Vagina (tissue), 2 donors: ENCODE measurements around the gene TBC1D24. TPM values are rescaled to one million over a fixed set of nuclear protein-coding genes. Genes with fewer than 3 reads are reported as not detected.
"Not testable (repeated sequence)": the region's sequence is repeated elsewhere in the genome, so short reads cannot be mapped to it uniquely, and the experiment has no call there.

Source experiments
- DNase-seq, 2 donors: peaks; one replicate each; pipeline ENCODE4 v3.0.0-alpha.2; 2017; ENCODE audit errors: extremely low spot score in 2 of 2
- H3K27ac ChIP-seq: fragments of 200-600 bp; sonication (generic); one replicate; pipeline ENCODE4 v1.5.1; 2019
- H3K27me3 ChIP-seq: fragments of 200-600 bp; sonication (generic); one replicate; pipeline ENCODE4 v1.5.1; 2019
- H3K36me3 ChIP-seq, 2 donors: fragments of 200-600 bp; sonication (generic); one replicate each; pipeline ENCODE4 v1.5.1; 2017 to 2019
- H3K4me1 ChIP-seq: fragments of 200-600 bp; sonication (generic); one replicate; pipeline ENCODE4 v1.5.1; 2019
- H3K4me3 ChIP-seq, 2 donors: fragments of 200-600 bp; sonication (generic); 1 replicate in 1 of 2; 2 replicates in 1 of 2; pipeline ENCODE4 v1.5.1; 2016 to 2019
- H3K9me3 ChIP-seq: fragments of 200-600 bp; sonication (generic); one replicate; pipeline ENCODE4 v1.5.1; 2019
- POLR2A ChIP-seq, 2 donors: fragments of 450-650 bp; IDR thresholded peaks; one replicate each; pipeline ENCODE4 v1.6.1; 2017; ENCODE audit warnings: antibody characterized with exemption in 2 of 2, mild to moderate bottlenecking in 2 of 2, moderate library complexity in 2 of 2
- POLR2AphosphoS5 ChIP-seq, 2 donors: sonication (generic); formaldehyde crosslinking; IDR thresholded peaks; one replicate each; pipeline ENCODE4 v1.9.0; 2017; ENCODE audit warnings: antibody characterized with exemption in 2 of 2, mild to moderate bottlenecking in 2 of 2, low read depth in 1 of 2; ENCODE audit not compliant: insufficient read depth in 1 of 2
- intact Hi-C: fragments of 100-400 bp; cut with DNase I; formaldehyde crosslinking; loops from one replicate; pipeline ENCODE4 v1.15.1; 2023
- total RNA-seq: library from RNA; depleted of rRNA; stranded (reverse); fragments of >200 nt; gene quantifications from one replicate; pipeline ENCODE4 v1.2.3, GENCODE V29; 2016
- TF ChIP-seq, protein P1 (sequence below), 3 experiments: fragments of 450-650 bp in 2 of 3; fragments of 200-600 bp in 1 of 3; sonication (generic) in 1 of 3; IDR thresholded peaks; one replicate each; pipeline ENCODE4 v1.5.1; 2017 to 2019; ENCODE audit warnings: antibody characterized with exemption in 3 of 3, mild to moderate bottlenecking in 2 of 3, moderate library complexity in 2 of 3

Gene TBC1D24
- total RNA-seq, 1 donor from 2014 or later: 9.6 TPM

DNA sequence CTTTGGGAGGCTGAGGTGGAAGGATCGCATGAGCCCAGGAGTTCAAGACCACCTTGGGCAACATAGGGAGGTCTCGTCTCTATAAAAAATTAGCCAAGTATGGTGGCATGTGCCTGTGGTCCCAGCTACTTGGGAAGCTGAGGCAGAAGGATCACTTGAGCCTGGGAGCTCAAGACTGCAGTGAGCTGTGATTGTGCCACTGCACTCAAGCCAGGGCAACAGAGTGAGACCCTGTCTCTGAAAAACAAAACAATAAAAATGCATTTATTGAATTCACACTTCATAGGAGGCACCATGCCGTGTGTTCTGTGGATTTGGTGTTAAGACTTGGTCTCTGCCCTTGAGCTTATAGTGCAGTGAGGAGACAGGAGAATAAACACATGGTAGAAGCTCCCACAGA, 2.4 kb downstream of the TBC1D24 start:
- peaks cover 4% of the 10 kb centered on the region for H3K27me3 ChIP-seq
- no peaks in the 10 kb centered on the region for H3K36me3 ChIP-seq
- no peak for DNase-seq
- H3K9me3 ChIP-seq: no peaks in the 10 kb centered on the region
- H3K4me3 ChIP-seq: no peak overlapping the region
- intact Hi-C loops: no loop called here
- H3K27ac ChIP-seq: no peak overlapping the region
- TF ChIP-seq, protein P1, sequence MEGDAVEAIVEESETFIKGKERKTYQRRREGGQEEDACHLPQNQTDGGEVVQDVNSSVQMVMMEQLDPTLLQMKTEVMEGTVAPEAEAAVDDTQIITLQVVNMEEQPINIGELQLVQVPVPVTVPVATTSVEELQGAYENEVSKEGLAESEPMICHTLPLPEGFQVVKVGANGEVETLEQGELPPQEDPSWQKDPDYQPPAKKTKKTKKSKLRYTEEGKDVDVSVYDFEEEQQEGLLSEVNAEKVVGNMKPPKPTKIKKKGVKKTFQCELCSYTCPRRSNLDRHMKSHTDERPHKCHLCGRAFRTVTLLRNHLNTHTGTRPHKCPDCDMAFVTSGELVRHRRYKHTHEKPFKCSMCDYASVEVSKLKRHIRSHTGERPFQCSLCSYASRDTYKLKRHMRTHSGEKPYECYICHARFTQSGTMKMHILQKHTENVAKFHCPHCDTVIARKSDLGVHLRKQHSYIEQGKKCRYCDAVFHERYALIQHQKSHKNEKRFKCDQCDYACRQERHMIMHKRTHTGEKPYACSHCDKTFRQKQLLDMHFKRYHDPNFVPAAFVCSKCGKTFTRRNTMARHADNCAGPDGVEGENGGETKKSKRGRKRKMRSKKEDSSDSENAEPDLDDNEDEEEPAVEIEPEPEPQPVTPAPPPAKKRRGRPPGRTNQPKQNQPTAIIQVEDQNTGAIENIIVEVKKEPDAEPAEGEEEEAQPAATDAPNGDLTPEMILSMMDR (IDR thresholded peaks at IDR 0.05): no peak
- TF ChIP-seq POLR2A (IDR thresholded peaks at IDR 0.05) (no peak), POLR2AphosphoS5 (IDR thresholded peaks at IDR 0.05; ENCODE audit: insufficient read depth in 1 of 2, low read depth in 1 of 2) (no peak)
- H3K4me1 ChIP-seq: peaks cover 34% of the 10 kb centered on the region

DNA sequence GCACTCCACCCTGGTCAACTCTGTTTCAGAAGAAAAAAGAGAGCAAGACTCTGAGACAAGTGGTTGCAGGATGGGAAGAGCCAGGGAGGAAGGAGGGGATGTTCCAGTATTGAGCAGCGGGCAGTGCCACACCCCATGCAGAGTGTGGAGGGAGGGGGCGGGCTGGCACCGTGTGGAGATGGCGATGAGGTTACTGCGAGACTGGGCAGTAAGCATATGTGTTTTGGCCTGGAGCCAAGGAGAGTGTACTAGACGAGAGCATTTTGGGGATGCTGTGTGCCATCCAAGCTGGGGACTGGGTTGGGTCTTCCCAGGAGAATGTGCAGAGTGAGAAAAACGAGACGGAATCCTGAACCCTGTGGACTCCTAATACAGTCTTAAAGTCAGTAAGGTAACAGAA, 3.4 kb downstream of the TBC1D24 start:
- H3K4me3 ChIP-seq: no peak overlapping the region
- no peaks in the 10 kb centered on the region for H3K9me3 ChIP-seq
- no peak overlapping the region for H3K27ac ChIP-seq
- TF ChIP-seq POLR2A (IDR thresholded peaks at IDR 0.05) (no peak), POLR2AphosphoS5 (IDR thresholded peaks at IDR 0.05; ENCODE audit: insufficient read depth in 1 of 2, low read depth in 1 of 2) (no peak)
- TF ChIP-seq, protein P1 (IDR thresholded peaks at IDR 0.05): no peak
- no peaks in the 10 kb centered on the region for H3K36me3 ChIP-seq
- H3K27me3 ChIP-seq: no peaks in the 10 kb centered on the region
- peaks cover 38% of the 10 kb centered on the region for H3K4me1 ChIP-seq
- intact Hi-C loops: no loop called here
- no peak for DNase-seq

DNA sequence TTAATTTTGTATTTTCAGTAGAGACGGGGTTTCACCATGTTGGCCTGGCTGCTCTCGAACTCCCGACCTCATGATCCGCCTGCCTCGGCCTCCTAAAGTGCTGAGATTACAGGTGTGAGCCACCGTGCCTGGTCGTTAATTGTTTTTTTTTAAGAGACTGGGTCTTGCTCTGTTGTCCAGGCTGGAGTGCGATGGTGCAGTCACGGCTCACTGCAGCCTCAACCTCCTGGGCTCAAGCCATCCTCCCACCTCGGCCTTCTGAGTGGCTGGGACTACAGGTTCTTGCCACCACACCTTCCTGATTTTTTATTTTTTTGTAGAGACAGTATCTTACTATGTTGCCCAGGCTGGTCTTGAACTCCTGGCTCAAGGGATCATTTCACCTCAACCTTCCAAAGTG, 5.1 kb downstream of the TBC1D24 start:
- H3K9me3 ChIP-seq, H3K27me3 ChIP-seq, H3K27ac ChIP-seq, H3K4me3 ChIP-seq, H3K36me3 ChIP-seq, DNase-seq, intact Hi-C loops: not testable (repeated sequence)
- H3K4me1 ChIP-seq: peaks cover 37% of the 10 kb centered on the region

DNA sequence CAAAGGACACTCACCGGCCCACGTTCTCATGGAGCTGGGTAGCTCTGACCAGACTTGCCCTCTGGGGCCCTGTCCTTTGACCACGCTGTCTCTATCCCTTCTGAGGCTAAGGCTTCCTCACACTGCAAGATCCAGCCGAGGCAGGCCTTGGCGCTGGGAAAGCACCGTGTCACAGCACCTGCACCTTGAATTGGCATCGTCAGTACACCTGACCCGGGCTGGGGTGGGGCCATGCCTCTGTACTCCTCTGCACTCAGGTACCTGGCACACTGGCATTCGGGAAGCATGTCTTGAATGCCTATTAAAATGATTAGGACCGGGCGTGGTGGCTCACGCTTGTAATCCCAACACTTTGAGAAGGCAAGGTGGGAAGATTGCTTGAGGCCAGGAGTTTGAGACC, 6.0 kb downstream of the TBC1D24 start:
- Histone ChIP-seq H3K9me3 (no peaks in the 10 kb centered on the region), H3K4me3 (no peak overlapping the region), H3K4me1 (peaks cover 31% of the 10 kb centered on the region), H3K36me3 (no peaks in the 10 kb centered on the region), H3K27ac (no peak overlapping the region), H3K27me3 (no peaks in the 10 kb centered on the region)
- TF ChIP-seq POLR2A (IDR thresholded peaks at IDR 0.05): no peak
- TF ChIP-seq POLR2AphosphoS5 (IDR thresholded peaks at IDR 0.05; ENCODE audit: insufficient read depth in 1 of 2, low read depth in 1 of 2): no peak
- TF ChIP-seq, protein P1 (IDR thresholded peaks at IDR 0.05): no peak
- DNase-seq: no peak
- intact Hi-C loops: no loop called here

DNA sequence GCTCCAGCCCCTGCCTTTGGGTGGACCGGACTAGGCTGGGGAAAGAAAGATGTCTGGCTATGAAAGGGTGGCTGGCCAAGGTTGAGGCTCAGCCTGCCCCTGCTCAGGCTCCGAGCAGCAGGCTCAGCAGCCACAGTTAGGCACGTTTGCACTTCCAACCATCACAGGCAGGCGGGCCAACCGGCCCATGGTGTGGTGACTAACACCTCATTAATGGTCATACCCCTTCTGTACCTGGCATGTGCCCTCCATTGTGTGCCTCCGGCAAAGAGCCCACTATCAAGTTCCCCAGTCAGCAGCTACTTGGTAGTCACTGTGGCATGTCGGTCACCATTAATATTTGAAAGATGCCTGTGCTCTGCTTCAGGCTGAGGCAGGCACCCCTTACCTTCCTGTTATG, 6.7 kb downstream of the TBC1D24 start:
- Histone ChIP-seq H3K27ac (no peak overlapping the region), H3K4me3 (no peak overlapping the region), H3K27me3 (no peaks in the 10 kb centered on the region), H3K36me3 (no peaks in the 10 kb centered on the region), H3K4me1 (peaks cover 27% of the 10 kb centered on the region), H3K9me3 (no peaks in the 10 kb centered on the region)
- TF ChIP-seq POLR2A (IDR thresholded peaks at IDR 0.05) (no peak), POLR2AphosphoS5 (IDR thresholded peaks at IDR 0.05; ENCODE audit: insufficient read depth in 1 of 2, low read depth in 1 of 2) (no peak)
- TF ChIP-seq, protein P1 (IDR thresholded peaks at IDR 0.05): no peak
- DNase-seq: no peak
- intact Hi-C loops: no loop called here

DNA sequence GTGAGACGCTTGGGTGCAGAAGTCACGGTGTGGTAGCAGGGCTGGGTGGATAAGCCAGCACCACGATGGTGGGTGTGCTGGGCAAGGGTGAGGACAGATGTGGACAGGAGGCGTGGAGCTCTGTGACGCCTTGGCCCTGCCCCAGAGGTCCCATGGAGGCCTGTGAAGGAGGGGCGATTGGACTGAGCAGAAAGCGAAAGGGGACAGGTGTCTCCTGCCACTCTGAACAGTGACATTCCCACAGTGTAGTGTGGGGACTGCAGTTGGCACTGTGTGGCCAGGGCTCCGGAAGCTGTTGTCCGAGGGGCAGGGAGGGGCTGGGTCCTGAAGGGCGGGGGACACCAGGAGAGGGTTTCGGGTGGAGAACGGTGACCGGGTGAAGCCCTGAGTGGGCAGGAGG, 7.3 kb downstream of the TBC1D24 start:
- Histone ChIP-seq H3K9me3 (no peaks in the 10 kb centered on the region), H3K36me3 (no peaks in the 10 kb centered on the region), H3K27me3 (no peaks in the 10 kb centered on the region), H3K4me3 (peak overlapping the region in 1 of 2 donors; percentile 37), H3K27ac (peak overlapping the region; percentile 53), H3K4me1 (peaks cover 31% of the 10 kb centered on the region)
- TF ChIP-seq POLR2AphosphoS5 (IDR thresholded peaks at IDR 0.05; ENCODE audit: insufficient read depth in 1 of 2, low read depth in 1 of 2) (no peak), POLR2A (IDR thresholded peaks at IDR 0.05) (no peak)
- TF ChIP-seq, protein P1 (IDR thresholded peaks at IDR 0.05): no peak
- intact Hi-C loops: no loop called here
- DNase-seq: no peak
